NCI-H1417 treated with DMSO at 0.1 percent for 48 hours (cell line): ENCODE results near the gene RPS6KC1.
"Not testable (repeated sequence)": the region's sequence is repeated elsewhere in the genome, so short reads cannot be mapped to it uniquely, and the experiment has no call there.

Experiments used
- DNase-seq: peaks from one replicate; lab custom pipeline; 2025; lab: John Stamatoyannopoulos, UW

The RPS6KC1 gene

DNA sequence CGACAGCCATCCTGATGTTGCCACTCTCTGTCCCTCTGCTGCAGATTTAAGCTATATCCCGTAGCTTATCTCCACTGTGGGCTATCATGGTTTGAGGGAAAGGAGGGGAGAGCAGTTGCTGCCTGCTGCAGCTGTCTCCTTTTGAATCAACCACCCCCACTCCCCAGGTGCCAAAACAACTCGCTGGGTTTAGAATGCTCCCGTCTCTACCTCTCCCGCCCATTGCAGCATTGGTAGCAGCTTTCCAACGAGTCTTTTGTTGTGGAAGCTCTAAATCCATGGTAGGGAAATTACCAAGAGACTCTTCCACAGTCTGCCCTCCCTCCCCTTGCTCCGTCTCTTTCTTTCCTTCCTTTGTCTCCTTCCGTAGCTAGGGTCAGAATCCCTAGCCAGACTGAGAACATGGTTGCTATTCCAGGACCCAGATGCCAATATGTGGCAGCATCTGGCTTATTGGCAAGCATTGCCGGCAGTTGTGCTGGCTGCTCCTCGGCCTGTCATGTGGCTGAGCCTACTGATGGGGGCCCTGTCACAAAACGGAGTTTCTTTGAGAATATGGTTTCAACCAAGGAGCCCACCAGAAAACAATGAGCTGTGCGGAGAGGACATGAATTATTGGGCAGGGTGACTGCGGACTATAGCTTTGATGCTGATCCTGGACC lies 230.7 kb downstream of the RPS6KC1 start:
- no peak for DNase-seq

DNA sequence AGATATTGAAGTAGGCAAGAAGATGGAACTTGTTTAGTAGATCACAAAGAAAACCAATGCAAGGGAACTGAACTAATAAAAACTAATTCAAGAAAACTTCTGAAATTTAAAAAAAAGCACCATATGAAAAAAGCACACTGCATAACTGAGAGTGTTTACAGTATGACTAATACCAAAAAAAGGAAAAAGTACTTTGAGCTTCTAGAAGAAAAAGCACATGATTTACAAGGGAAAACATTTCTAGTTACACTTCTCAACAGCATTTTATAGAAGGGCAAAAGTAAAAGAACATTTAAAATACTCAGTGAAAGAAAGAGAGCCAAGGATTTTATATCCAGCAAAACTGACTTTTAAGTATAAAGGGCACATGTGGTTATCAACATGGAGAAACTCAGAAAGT lies 233.6 kb downstream of the RPS6KC1 start:
- no peak for DNase-seq

GRCh38 chr1:213286235-213286634 lies 235.2 kb downstream of the RPS6KC1 start:
- DNase-seq, result no peak

DNA sequence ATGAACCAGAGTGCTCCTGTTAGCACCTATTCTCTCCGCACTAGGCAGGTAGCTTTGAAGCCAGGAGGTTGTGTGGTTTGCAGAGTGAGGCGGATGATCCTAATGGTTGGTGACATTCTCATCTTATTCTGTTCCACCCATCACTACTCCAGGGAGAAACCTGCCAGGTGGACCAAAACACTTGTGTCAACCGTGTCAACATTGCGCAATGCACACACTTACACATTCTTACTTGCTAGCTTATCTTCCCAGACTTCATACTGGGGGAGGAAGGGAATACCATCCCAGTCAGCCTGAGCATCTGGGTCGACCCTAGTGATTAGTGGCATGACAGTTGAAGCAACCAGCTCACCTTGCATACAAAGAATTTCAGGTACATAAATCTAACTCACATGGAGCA lies 236.9 kb downstream of the RPS6KC1 start:
- DNase-seq, result no peak

DNA sequence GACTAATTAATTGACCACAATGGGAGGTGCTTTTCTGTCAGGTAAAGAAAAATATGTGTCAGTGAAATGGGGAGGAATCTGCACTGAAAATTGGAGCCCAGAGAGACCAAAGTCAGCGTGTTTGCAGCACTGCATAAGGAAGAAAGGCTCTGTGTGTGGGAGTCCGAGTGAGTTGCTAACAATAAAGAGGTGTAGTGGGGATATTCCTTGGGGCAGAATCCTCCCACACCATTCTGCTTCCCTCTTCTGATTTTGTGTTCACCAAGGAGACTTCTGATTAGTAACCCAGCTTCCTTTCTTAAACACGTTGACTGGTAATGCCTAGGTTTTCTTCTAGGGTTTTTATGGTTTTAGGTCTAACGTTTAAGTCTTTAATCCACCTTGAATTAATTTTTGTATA lies 240.5 kb downstream of the RPS6KC1 start:
- DNase-seq, result no peak

- no peak for DNase-seq
These were observed 241.6 kb downstream of the RPS6KC1 start for GRCh38 chr1:213292614-213293013.

GRCh38 chr1:213295860-213296259 lies 244.8 kb downstream of the RPS6KC1 start:
- DNase-seq, result no peak

GRCh38 chr1:213296558-213296957 lies 245.5 kb downstream of the RPS6KC1 start:
- DNase-seq, result no peak

- DNase-seq, result no peak
These were observed 246.0 kb downstream of the RPS6KC1 start for GRCh38 chr1:213297021-213297420.

- DNase-seq, result no peak
These were observed 249.4 kb downstream of the RPS6KC1 start for GRCh38 chr1:213300433-213300832.

- not testable (repeated sequence) for DNase-seq
These were observed 250.5 kb downstream of the RPS6KC1 start for GRCh38 chr1:213301524-213301923.

- no peak for DNase-seq
These were observed 252.2 kb downstream of the RPS6KC1 start for GRCh38 chr1:213303286-213303685.

DNA sequence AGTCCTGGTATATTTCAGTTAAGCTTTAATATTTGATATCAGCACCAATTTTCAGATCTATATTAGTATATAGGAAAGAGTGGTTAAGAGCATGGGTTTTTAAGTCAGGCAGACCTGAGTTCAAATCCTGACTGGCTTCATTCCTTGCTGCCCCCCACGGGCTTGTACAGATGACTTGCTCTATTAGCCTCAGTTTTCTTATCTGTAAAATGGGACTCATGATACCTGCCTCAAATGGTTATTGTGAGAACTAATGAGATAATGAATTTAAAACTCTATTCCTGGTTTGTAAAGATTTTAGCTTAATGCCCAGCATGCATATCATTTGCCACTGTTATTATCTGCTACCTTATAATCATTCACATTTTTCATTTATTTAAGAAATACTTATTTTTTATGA lies 264.5 kb downstream of the RPS6KC1 start:
- DNase-seq, result no peak

GRCh38 chr1:213318458-213318857 lies 267.4 kb downstream of the RPS6KC1 start:
- DNase-seq, result not testable (repeated sequence)

GRCh38 chr1:213320191-213320870 lies 269.3 kb downstream of the RPS6KC1 start:
- no peak for DNase-seq
